GM13976 (cell line): ENCODE measurements around the gene TRIM62.
A peak's percentile ranks its signal among the peaks of the same experiment; 100 is the strongest.

ENCODE experiments used
- DNase-seq: peaks from one replicate; pipeline ENCODE4 v3.0.0; 2012; ENCODE audit warnings: low spot score
- CTCF ChIP-seq: IDR thresholded peaks from 2 replicates; pipeline ENCODE4 v1.5.1; 2012; ENCODE audit warnings: borderline replicate concordance, mild to moderate bottlenecking; ENCODE audit not compliant: insufficient read depth; ENCODE audit errors: extremely low read depth, missing control alignments, control extremely low read depth
- in situ Hi-C: fragments of 300-500 bp; cut with MboI; formaldehyde crosslinking; loops from one replicate; pipeline ENCODE4 v1.12.0; 2022; ENCODE audit warnings: low sequenced_read_pairs, mixed read lengths, inconsistent platforms; ENCODE audit not compliant: unreplicated experiment

Gene TRIM62

GRCh38 chr1:33182896-33183295, 1.1 kb upstream of the TRIM62 start:
- no peak for DNase-seq
- in situ Hi-C loops = no loop called here
- TF ChIP-seq CTCF = no peak

- DNase-seq = no peak
- in situ Hi-C loops = no loop called here
- no peak for TF ChIP-seq CTCF
These were observed 578 bp upstream of the TRIM62 start for GRCh38 chr1:33182401-33182841.

GRCh38 chr1:33180911-33181890, 642 bp downstream of the TRIM62 start:
- in situ Hi-C loops = no loop called here
- no peak for TF ChIP-seq CTCF
- DNase-seq = peak; percentile 98

- no peak for DNase-seq
- in situ Hi-C loops = no loop called here
- no peak for TF ChIP-seq CTCF
These were observed 1.5 kb downstream of the TRIM62 start for GRCh38 chr1:33180226-33180910.

GRCh38 chr1:33178836-33179439, 2.9 kb downstream of the TRIM62 start:
- no peak for DNase-seq
- no peak for TF ChIP-seq CTCF
- in situ Hi-C loops = no loop called here

- TF ChIP-seq CTCF = no peak
- in situ Hi-C loops = no loop called here
- no peak for DNase-seq
These were observed 3.8 kb downstream of the TRIM62 start for GRCh38 chr1:33177996-33178540.
